ENCODE measurements around the gene HOXD10. TPM values are rescaled to one million over a fixed set of nuclear protein-coding genes. Genes with fewer than 3 reads are reported as not detected.

The HOXD10 gene
- total and polyA plus RNA-seq, 5 donors from 2014 or later = not detected

DNA sequence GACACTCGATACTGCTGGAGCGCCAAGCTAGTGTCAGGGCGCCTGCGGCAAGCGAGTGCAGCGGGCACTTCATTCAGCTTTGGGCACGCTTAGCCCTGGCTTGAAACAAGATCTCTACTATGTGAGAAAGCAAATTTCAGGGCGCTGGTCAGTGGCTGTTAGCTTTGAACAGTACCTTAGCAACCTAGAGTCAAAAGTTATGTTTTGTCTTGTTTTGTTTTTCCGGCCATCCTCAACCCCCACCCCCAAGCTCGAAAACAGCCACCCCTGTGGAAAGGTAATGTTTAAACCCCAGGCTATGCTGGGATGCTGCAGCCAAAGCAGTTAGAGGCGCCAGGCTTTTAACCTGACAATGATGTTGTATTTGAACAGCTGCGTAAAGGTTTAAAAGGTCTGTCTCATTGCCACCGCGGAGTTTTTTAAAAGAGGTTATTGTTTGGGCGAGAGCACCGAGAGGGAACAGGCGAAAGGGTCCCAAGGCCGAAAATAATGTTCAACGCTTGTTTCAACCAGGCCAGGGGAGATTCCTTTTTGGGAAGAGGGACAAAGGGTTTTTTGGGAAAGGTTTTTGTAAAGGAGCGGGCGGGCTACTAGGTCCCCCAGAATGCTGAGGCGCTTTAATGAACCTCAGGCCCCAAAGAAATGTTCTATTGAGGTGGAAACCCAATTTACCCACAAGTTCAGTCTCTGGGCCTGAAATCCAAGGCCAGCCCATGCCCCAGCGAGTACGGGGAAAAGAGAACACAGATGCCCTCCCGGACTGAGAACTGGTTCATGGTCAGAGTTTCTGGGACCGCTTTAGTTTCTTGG is 2.3 kb upstream of the HOXD10 start:
- peaks cover 5% of the 10 kb centered on the region for H3K36me3 Mint-ChIP-seq
- H3K27me3 ChIP-seq (ENCODE audit: control insufficient read depth, insufficient read depth, low read length) = peaks cover 69% of the 10 kb centered on the region
- H3K27ac ChIP-seq (ENCODE audit: insufficient read depth, low read length, poor library complexity, severe bottlenecking) = no peak overlapping the region
- H3K4me3 Mint-ChIP-seq = no peak overlapping the region
- no peak for ATAC-seq (ENCODE audit: low read depth in 2 of 2)
- no peak for DNase-seq
- no peak overlapping the region for H3K27ac Mint-ChIP-seq
- H3K27me3 Mint-ChIP-seq = peaks cover 91% of the 10 kb centered on the region
- H3K9me3 ChIP-seq (ENCODE audit: control insufficient read depth in 2 of 2, low read length in 2 of 2) = peaks cover 3 to 24% of the 10 kb centered on the region in 2 experiments
- no peaks in the 10 kb centered on the region for H3K4me1 ChIP-seq (ENCODE audit: control insufficient read depth, insufficient read depth, low read length, poor library complexity, severe bottlenecking)
- H3K4me1 Mint-ChIP-seq = peaks cover 4 to 8% (median 6%) of the 10 kb centered on the region in 4 donors
- no peaks in the 10 kb centered on the region for H3K36me3 ChIP-seq (ENCODE audit: control insufficient read depth, insufficient read depth, low read length)
- peaks cover 0 to 22% (median 3%) of the 10 kb centered on the region in 7 donors for H3K9me3 Mint-ChIP-seq
- H3K4me3 ChIP-seq (ENCODE audit: low read depth, low read length) = no peak overlapping the region

DNA sequence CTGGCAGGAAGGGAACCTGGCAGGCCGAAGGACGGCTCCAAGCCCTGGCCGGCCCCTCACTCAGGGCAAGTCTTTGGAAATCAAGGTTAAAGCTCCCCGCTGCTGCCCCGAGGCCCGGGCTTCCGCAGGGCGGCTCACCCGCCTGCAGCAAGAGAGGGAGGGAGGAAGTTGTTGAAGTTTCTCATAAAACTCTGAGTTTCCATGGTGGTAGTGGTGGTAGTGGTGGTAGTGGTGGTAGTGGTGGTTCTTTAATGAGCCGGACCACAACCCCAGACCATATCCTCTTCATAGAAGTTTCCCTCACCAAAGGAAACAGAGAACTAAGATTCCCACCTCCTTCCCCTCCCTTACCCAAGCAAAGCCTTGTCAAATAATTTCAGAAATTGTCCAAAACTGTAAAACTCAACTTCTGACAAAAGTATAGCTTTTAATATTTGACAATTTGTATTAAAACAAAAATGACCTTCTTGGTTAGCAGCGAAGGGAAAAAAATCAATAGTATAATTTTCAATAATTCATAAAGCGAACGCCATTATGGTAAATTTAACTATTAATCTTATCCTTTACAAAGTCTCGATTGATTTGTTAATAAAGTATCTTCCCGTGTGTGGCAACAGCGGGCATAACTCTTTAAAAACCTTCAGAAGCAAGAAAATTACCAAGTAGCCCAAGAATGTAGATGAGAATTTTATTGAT is 1.5 kb upstream of the HOXD10 start:
- no peak overlapping the region for H3K4me3 ChIP-seq (ENCODE audit: low read depth, low read length)
- H3K4me1 ChIP-seq (ENCODE audit: control insufficient read depth, insufficient read depth, low read length, poor library complexity, severe bottlenecking) = no peaks in the 10 kb centered on the region
- no peak for ATAC-seq (ENCODE audit: low read depth in 2 of 2)
- H3K4me1 Mint-ChIP-seq = peaks cover 0 to 8% (median 5%) of the 10 kb centered on the region in 4 donors
- peaks cover 6 to 22% of the 10 kb centered on the region in 2 experiments for H3K9me3 ChIP-seq (ENCODE audit: control insufficient read depth in 2 of 2, low read length in 2 of 2)
- peaks cover 90% of the 10 kb centered on the region for H3K27me3 Mint-ChIP-seq
- DNase-seq = no peak
- H3K27ac Mint-ChIP-seq = no peak overlapping the region
- no peak overlapping the region for H3K4me3 Mint-ChIP-seq
- peaks cover 70% of the 10 kb centered on the region for H3K27me3 ChIP-seq (ENCODE audit: control insufficient read depth, insufficient read depth, low read length)
- H3K9me3 Mint-ChIP-seq = peaks cover 0 to 25% (median 3%) of the 10 kb centered on the region in 7 donors
- no peaks in the 10 kb centered on the region for H3K36me3 ChIP-seq (ENCODE audit: control insufficient read depth, insufficient read depth, low read length)
- no peak overlapping the region for H3K27ac ChIP-seq (ENCODE audit: insufficient read depth, low read length, poor library complexity, severe bottlenecking)
- peaks cover 3% of the 10 kb centered on the region for H3K36me3 Mint-ChIP-seq

DNA sequence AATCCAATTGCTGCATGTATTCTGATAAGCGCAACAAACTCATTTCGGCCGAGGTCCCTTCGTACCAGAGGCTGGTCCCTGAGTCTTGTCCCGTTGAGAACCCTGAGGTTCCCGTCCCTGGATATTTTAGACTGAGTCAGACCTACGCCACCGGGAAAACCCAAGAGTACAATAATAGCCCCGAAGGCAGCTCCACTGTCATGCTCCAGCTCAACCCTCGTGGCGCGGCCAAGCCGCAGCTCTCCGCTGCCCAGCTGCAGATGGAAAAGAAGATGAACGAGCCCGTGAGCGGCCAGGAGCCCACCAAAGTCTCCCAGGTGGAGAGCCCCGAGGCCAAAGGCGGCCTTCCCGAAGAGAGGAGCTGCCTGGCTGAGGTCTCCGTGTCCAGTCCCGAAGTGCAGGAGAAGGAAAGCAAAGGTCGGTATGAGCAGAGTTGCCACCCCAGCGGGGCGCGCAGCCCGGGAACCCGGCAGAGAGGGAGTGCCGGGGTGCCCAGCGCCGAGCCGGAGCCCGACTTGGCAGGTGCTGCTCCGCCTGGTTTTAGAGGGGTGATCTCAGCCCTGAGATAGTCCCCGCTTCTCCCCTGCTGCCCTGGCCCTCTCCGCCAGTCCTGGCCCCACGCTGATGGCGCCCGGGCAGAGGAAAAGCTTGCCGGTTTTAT is 714 bp downstream of the HOXD10 start:
- peaks cover 2 to 6% (median 5%) of the 10 kb centered on the region in 4 donors for H3K4me1 Mint-ChIP-seq
- ATAC-seq (ENCODE audit: low read depth in 2 of 2) (no peak), DNase-seq (no peak)
- H3K9me3 ChIP-seq (ENCODE audit: control insufficient read depth in 2 of 2, low read length in 2 of 2) = peaks cover 7 to 16% of the 10 kb centered on the region in 2 experiments
- no peak overlapping the region for H3K27ac ChIP-seq (ENCODE audit: insufficient read depth, low read length, poor library complexity, severe bottlenecking)
- H3K27me3 ChIP-seq (ENCODE audit: control insufficient read depth, insufficient read depth, low read length) = peaks cover 68% of the 10 kb centered on the region
- H3K4me3 ChIP-seq (ENCODE audit: low read depth, low read length) = no peak overlapping the region
- no peaks in the 10 kb centered on the region for H3K36me3 ChIP-seq (ENCODE audit: control insufficient read depth, insufficient read depth, low read length)
- H3K36me3 Mint-ChIP-seq = peaks cover 3% of the 10 kb centered on the region
- H3K27ac Mint-ChIP-seq = peak overlapping the region in 1 of 3 donors; percentile 83
- peaks cover 0 to 18% (median 3%) of the 10 kb centered on the region in 7 donors for H3K9me3 Mint-ChIP-seq
- peak overlapping the region in 1 of 4 donors; percentile 69 for H3K4me3 Mint-ChIP-seq
- peaks cover 4% of the 10 kb centered on the region for H3K4me1 ChIP-seq (ENCODE audit: control insufficient read depth, insufficient read depth, low read length, poor library complexity, severe bottlenecking)
- H3K27me3 Mint-ChIP-seq = peaks cover 83% of the 10 kb centered on the region

DNA sequence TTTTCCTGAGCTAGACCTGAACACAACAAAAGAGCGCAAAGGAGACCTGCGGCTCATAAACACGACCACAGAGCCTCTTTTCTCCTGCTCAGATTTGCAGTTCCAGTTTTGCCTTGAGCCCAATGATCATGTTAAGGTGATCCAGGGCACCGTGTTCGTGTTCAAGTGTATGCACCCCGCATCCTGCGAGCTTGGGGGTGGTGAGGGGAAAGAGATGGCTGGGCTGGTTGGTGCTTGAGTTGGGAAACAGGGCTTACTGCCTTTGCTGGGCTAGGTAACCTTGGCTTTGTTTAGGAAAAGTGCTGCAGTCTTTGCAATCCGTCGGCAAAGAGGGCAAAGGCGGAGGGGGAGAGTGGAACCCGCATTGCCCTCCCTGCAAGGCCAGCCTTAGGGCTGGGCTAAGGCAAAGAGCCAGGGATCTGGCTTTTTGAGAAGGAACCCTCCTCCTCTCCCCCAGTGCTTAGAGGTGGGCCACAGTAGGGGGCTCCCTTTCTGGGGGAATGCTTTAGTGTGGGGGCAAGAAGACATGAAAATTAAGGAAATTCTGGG is 1.3 kb downstream of the HOXD10 start:
- H3K9me3 ChIP-seq (ENCODE audit: control insufficient read depth in 2 of 2, low read length in 2 of 2) = peaks cover 7 to 16% of the 10 kb centered on the region in 2 experiments
- H3K27me3 Mint-ChIP-seq = peaks cover 78% of the 10 kb centered on the region

DNA sequence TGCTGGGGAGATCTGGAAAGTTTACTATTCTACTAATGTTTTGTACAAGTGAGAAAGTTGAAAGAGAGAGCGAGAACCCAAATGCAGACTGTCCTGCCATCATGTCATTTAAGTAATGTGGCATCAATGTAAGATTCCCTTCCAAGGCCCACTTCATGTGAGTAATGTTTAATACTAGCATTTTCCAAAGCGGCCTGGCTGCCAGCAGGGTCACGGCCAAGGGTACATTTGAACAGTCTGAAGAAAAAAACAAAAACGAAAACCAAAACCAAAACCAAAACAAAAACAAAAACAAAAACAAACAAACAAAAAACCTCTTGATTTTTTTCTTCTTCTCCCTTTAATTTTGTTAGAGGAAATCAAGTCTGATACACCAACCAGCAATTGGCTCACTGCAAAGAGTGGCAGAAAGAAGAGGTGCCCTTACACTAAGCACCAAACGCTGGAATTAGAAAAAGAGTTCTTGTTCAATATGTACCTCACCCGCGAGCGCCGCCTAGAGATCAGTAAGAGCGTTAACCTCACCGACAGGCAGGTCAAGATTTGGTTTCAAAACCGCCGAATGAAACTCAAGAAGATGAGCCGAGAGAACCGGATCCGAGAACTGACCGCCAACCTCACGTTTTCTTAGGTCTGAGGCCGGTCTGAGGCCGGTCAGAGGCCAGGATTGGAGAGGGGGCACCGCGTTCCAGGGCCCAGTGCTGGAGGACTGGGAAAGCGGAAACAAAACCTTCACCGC is 2.2 kb downstream of the HOXD10 start:
- Histone ChIP-seq H3K4me3 (ENCODE audit: low read depth, low read length) (no peak overlapping the region), H3K9me3 (ENCODE audit: control insufficient read depth in 2 of 2, low read length in 2 of 2) (peaks cover 7 to 16% of the 10 kb centered on the region in 2 experiments), H3K36me3 (ENCODE audit: control insufficient read depth, insufficient read depth, low read length) (no peaks in the 10 kb centered on the region), H3K4me1 (ENCODE audit: control insufficient read depth, insufficient read depth, low read length, poor library complexity, severe bottlenecking) (peaks cover 11% of the 10 kb centered on the region), H3K27ac (ENCODE audit: insufficient read depth, low read length, poor library complexity, severe bottlenecking) (no peak overlapping the region), H3K27me3 (ENCODE audit: control insufficient read depth, insufficient read depth, low read length) (peaks cover 62% of the 10 kb centered on the region)
- Mint-ChIP-seq H3K4me1 (peaks cover 6 to 9% (median 7%) of the 10 kb centered on the region in 4 donors), H3K36me3 (peaks cover 3% of the 10 kb centered on the region), H3K27me3 (peaks cover 75% of the 10 kb centered on the region), H3K27ac (peak overlapping the region in 1 of 3 donors; percentile 84), H3K9me3 (peaks cover 0 to 16% (median 3%) of the 10 kb centered on the region in 7 donors), H3K4me3 (peak overlapping the region in 3 of 4 donors; percentile 41 to 82 (median 49))
- ATAC-seq (ENCODE audit: low read depth in 2 of 2) (no peak), DNase-seq (peak in 1 of 3 donors; percentile 51)

More for the DNA sequence above, 1.3 kb downstream of the HOXD10 start:
- Histone ChIP-seq H3K4me1 (ENCODE audit: control insufficient read depth, insufficient read depth, low read length, poor library complexity, severe bottlenecking) (peaks cover 10% of the 10 kb centered on the region), H3K4me3 (ENCODE audit: low read depth, low read length) (no peak overlapping the region), H3K27me3 (ENCODE audit: control insufficient read depth, insufficient read depth, low read length) (peaks cover 65% of the 10 kb centered on the region), H3K36me3 (ENCODE audit: control insufficient read depth, insufficient read depth, low read length) (no peaks in the 10 kb centered on the region), H3K27ac (ENCODE audit: insufficient read depth, low read length, poor library complexity, severe bottlenecking) (no peak overlapping the region)
- H3K4me1 Mint-ChIP-seq = peaks cover 5 to 6% (median 5%) of the 10 kb centered on the region in 4 donors
- no peak for ATAC-seq (ENCODE audit: low read depth in 2 of 2)
- no peak for DNase-seq
- no peak overlapping the region for H3K27ac Mint-ChIP-seq
- H3K36me3 Mint-ChIP-seq = peaks cover 3% of the 10 kb centered on the region
- peaks cover 0 to 18% (median 3%) of the 10 kb centered on the region in 7 donors for H3K9me3 Mint-ChIP-seq
- H3K4me3 Mint-ChIP-seq = peak overlapping the region in 1 of 4 donors; percentile 69

DNA sequence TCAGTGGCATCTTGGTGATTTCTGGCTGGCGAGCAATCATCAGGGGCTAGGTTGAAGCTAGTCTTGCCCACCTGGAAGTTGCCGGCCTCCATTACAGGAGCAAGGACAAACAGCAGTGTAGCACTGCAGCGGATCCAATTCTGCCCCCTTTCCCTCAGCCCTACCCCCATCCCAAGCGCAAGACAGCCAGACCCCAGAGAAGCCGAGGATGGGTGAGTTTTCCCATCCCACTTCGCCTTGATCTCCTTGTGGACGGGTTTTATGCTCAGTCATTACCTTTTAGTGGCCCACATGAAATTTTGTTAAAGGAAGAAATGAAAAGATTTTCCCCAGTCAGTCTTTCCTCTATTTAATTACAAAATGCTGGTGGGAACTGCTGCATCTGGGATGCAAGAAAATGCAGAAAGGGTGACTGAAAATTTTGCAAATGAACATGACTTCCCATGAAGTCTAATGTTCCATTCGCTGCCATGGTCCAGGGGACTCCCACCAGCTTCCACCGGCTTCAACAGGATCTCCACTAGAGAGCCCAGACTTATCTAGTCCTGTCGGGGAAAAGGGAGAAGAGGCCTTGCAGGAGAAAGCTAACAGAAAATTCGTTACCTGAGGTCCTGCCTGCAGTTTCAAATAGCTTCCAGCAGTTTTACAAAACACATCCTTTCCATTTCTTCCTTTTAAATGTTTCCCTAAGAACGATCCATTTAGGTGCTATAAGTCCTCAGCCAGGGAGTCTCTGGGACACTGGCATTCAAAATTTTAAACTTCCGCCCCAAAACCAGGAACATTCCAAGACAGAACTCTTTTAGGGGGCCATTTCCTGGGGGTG is 4.0 kb downstream of the HOXD10 start:
- Mint-ChIP-seq H3K9me3 (peaks cover 0 to 16% (median 3%) of the 10 kb centered on the region in 7 donors), H3K27me3 (peaks cover 75% of the 10 kb centered on the region), H3K27ac (no peak overlapping the region), H3K4me3 (peak overlapping the region in 3 of 4 donors; percentile 9 to 61 (median 40)), H3K36me3 (peaks cover 3% of the 10 kb centered on the region), H3K4me1 (peaks cover 6 to 11% (median 8%) of the 10 kb centered on the region in 4 donors)
- H3K27ac ChIP-seq (ENCODE audit: insufficient read depth, low read length, poor library complexity, severe bottlenecking) = no peak overlapping the region
- H3K4me3 ChIP-seq (ENCODE audit: low read depth, low read length) = no peak overlapping the region
- no peak for ATAC-seq (ENCODE audit: low read depth in 2 of 2)
- peaks cover 7 to 12% of the 10 kb centered on the region in 2 experiments for H3K9me3 ChIP-seq (ENCODE audit: control insufficient read depth in 2 of 2, low read length in 2 of 2)
- no peaks in the 10 kb centered on the region for H3K36me3 ChIP-seq (ENCODE audit: control insufficient read depth, insufficient read depth, low read length)
- DNase-seq = no peak
- peaks cover 55% of the 10 kb centered on the region for H3K27me3 ChIP-seq (ENCODE audit: control insufficient read depth, insufficient read depth, low read length)
- H3K4me1 ChIP-seq (ENCODE audit: control insufficient read depth, insufficient read depth, low read length, poor library complexity, severe bottlenecking) = peaks cover 11% of the 10 kb centered on the region

Data from CD4-positive, CD25-positive, alpha-beta regulatory T cell (primary cell).